ENCODE measurements around the gene CASK.

GRCh38 chrX:41667631-41668030 is 255.7 kb downstream of the CASK start:
- no peak for TF ChIP-seq EP300 (conservative IDR thresholded peaks at IDR 0.05; ENCODE audit: poor library complexity, severe bottlenecking)
- TF ChIP-seq POLR2AphosphoS5 (IDR thresholded peaks at IDR 0.05), result no peak
- TF ChIP-seq, protein P1, sequence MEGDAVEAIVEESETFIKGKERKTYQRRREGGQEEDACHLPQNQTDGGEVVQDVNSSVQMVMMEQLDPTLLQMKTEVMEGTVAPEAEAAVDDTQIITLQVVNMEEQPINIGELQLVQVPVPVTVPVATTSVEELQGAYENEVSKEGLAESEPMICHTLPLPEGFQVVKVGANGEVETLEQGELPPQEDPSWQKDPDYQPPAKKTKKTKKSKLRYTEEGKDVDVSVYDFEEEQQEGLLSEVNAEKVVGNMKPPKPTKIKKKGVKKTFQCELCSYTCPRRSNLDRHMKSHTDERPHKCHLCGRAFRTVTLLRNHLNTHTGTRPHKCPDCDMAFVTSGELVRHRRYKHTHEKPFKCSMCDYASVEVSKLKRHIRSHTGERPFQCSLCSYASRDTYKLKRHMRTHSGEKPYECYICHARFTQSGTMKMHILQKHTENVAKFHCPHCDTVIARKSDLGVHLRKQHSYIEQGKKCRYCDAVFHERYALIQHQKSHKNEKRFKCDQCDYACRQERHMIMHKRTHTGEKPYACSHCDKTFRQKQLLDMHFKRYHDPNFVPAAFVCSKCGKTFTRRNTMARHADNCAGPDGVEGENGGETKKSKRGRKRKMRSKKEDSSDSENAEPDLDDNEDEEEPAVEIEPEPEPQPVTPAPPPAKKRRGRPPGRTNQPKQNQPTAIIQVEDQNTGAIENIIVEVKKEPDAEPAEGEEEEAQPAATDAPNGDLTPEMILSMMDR (IDR thresholded peaks at IDR 0.05; ENCODE audit: poor library complexity, severe bottlenecking), result no peak
